Measurements from ENCODE around the gene PROCA1.
A peak's percentile ranks its signal among the peaks of the same experiment; 100 is the strongest.

Gene PROCA1

GRCh38 chr17:28751600-28752366 lies 40.1 kb upstream of the PROCA1 start:
- peaks cover 7% of the 10 kb centered on the region for H3K4me1 ChIP-seq (ENCODE audit: insufficient read depth, low read length, poor library complexity, severe bottlenecking)
- peaks cover 15% of the 10 kb centered on the region for H3K79me2 ChIP-seq (ENCODE audit: insufficient read depth, low read length)
- TF ChIP-seq EZH2phosphoT487 (IDR thresholded peaks at IDR 0.05; ENCODE audit: borderline replicate concordance) (no peak), CTCF (conservative IDR thresholded peaks at IDR 0.05; ENCODE audit: low read length) (no peak)
- H4K20me1 ChIP-seq (ENCODE audit: insufficient read depth, low read length, poor library complexity, severe bottlenecking), result peaks cover 23% of the 10 kb centered on the region
- H3K9me3 ChIP-seq (ENCODE audit: insufficient read depth, low read depth, low read length), result no peaks in the 10 kb centered on the region
- no peak overlapping the region for H3K9ac ChIP-seq (ENCODE audit: low read depth, low read length, poor library complexity, severe bottlenecking)
- H2AFZ ChIP-seq (ENCODE audit: low read length), result no peak overlapping the region
- no peaks in the 10 kb centered on the region for H3F3A ChIP-seq (ENCODE audit: low read depth)
- peaks cover 27% of the 10 kb centered on the region; the same call in 1 of the 2 replicates for H3K36me3 ChIP-seq (ENCODE audit: insufficient read depth, low read length)
- H3K27me3 ChIP-seq (ENCODE audit: insufficient read depth, low read length, poor library complexity, severe bottlenecking), result no peaks in the 10 kb centered on the region
- H3K4me3 ChIP-seq (ENCODE audit: low read length, poor library complexity, severe bottlenecking), result no peak overlapping the region
- H3K4me2 ChIP-seq (ENCODE audit: low read depth, low read length, poor library complexity, severe bottlenecking), result no peak overlapping the region
- no peaks in the 10 kb centered on the region for H3K9me2 ChIP-seq (replicated peaks; ENCODE audit: low read depth, low read length)

- no peak overlapping the region for H2AFZ ChIP-seq (ENCODE audit: low read length)
- no peaks in the 10 kb centered on the region for H3F3A ChIP-seq (ENCODE audit: low read depth)
- peaks cover 37% of the 10 kb centered on the region for H4K20me1 ChIP-seq (ENCODE audit: insufficient read depth, low read length, poor library complexity, severe bottlenecking)
- no peaks in the 10 kb centered on the region for H3K9me2 ChIP-seq (replicated peaks; ENCODE audit: low read depth, low read length)
- peaks cover 25% of the 10 kb centered on the region; the same call in 1 of the 2 replicates for H3K36me3 ChIP-seq (ENCODE audit: insufficient read depth, low read length)
- peak; percentile 99 for TF ChIP-seq CTCF (conservative IDR thresholded peaks at IDR 0.05; ENCODE audit: low read length)
- TF ChIP-seq EZH2phosphoT487 (IDR thresholded peaks at IDR 0.05; ENCODE audit: borderline replicate concordance), result no peak
- peaks cover 21% of the 10 kb centered on the region for H3K4me1 ChIP-seq (ENCODE audit: insufficient read depth, low read length, poor library complexity, severe bottlenecking)
- peak overlapping the region; percentile 3 for H3K4me2 ChIP-seq (ENCODE audit: low read depth, low read length, poor library complexity, severe bottlenecking)
- H3K27me3 ChIP-seq (ENCODE audit: insufficient read depth, low read length, poor library complexity, severe bottlenecking), result no peaks in the 10 kb centered on the region
- H3K9me3 ChIP-seq (ENCODE audit: insufficient read depth, low read depth, low read length), result no peaks in the 10 kb centered on the region
- H3K9ac ChIP-seq (ENCODE audit: low read depth, low read length, poor library complexity, severe bottlenecking), result no peak overlapping the region
- no peak overlapping the region for H3K4me3 ChIP-seq (ENCODE audit: low read length, poor library complexity, severe bottlenecking)
- peaks cover 29% of the 10 kb centered on the region for H3K79me2 ChIP-seq (ENCODE audit: insufficient read depth, low read length)
Measured at GRCh38 chr17:28750178-28751047, 38.7 kb upstream of the PROCA1 start.

GRCh38 chr17:28749516-28750177 lies 38.0 kb upstream of the PROCA1 start:
- H3K4me1 ChIP-seq (ENCODE audit: insufficient read depth, low read length, poor library complexity, severe bottlenecking), result peaks cover 24% of the 10 kb centered on the region
- TF ChIP-seq EZH2phosphoT487 (IDR thresholded peaks at IDR 0.05; ENCODE audit: borderline replicate concordance) (no peak), CTCF (conservative IDR thresholded peaks at IDR 0.05; ENCODE audit: low read length) (no peak)
- no peak overlapping the region for H3K4me2 ChIP-seq (ENCODE audit: low read depth, low read length, poor library complexity, severe bottlenecking)
- no peak overlapping the region for H2AFZ ChIP-seq (ENCODE audit: low read length)
- peaks cover 25% of the 10 kb centered on the region; the same call in 1 of the 2 replicates for H3K36me3 ChIP-seq (ENCODE audit: insufficient read depth, low read length)
- no peak overlapping the region for H3K4me3 ChIP-seq (ENCODE audit: low read length, poor library complexity, severe bottlenecking)
- H3F3A ChIP-seq (ENCODE audit: low read depth), result no peaks in the 10 kb centered on the region
- no peaks in the 10 kb centered on the region for H3K9me3 ChIP-seq (ENCODE audit: insufficient read depth, low read depth, low read length)
- peaks cover 37% of the 10 kb centered on the region for H3K79me2 ChIP-seq (ENCODE audit: insufficient read depth, low read length)
- peaks cover 40% of the 10 kb centered on the region for H4K20me1 ChIP-seq (ENCODE audit: insufficient read depth, low read length, poor library complexity, severe bottlenecking)
- H3K27me3 ChIP-seq (ENCODE audit: insufficient read depth, low read length, poor library complexity, severe bottlenecking), result no peaks in the 10 kb centered on the region
- no peaks in the 10 kb centered on the region for H3K9me2 ChIP-seq (replicated peaks; ENCODE audit: low read depth, low read length)
- no peak overlapping the region for H3K9ac ChIP-seq (ENCODE audit: low read depth, low read length, poor library complexity, severe bottlenecking)

All from Loucy (cell line).